Erythroblast (primary cell): Measurements from ENCODE around the gene GMEB2.

Experiments
- DNase-seq, 2 experiments: peaks; one replicate each; lab custom pipeline; 2025; lab: John Stamatoyannopoulos, UW
- GATA1 ChIP-seq: IDR thresholded peaks from 2 replicates; pipeline ENCODE4 v1.6.1; 2011; ENCODE audit warnings: low read depth, mild to moderate bottlenecking, control low read depth, low read length, moderate library complexity
- POLR2A ChIP-seq: IDR thresholded peaks from 2 replicates; pipeline ENCODE4 v1.6.1; 2011; ENCODE audit warnings: mild to moderate bottlenecking, low read length

GMEB2 gene

GRCh38 chr20:63558804-63559484 lies 68.0 kb downstream of the GMEB2 start:
- TF ChIP-seq POLR2A (no peak), GATA1 (no peak)
- DNase-seq, result no peak

- TF ChIP-seq POLR2A (no peak), GATA1 (no peak)
- no peak for DNase-seq
Observed at GRCh38 chr20:63557481-63557891, 69.4 kb downstream of the GMEB2 start.

- no peak for DNase-seq
- TF ChIP-seq GATA1, result no peak
Observed at GRCh38 chr20:63556873-63557478, 69.9 kb downstream of the GMEB2 start.

- no peak for DNase-seq
- TF ChIP-seq POLR2A, result no peak
- TF ChIP-seq GATA1, result no peak
Observed at GRCh38 chr20:63555661-63556381, 71.1 kb downstream of the GMEB2 start.

GRCh38 chr20:63554361-63555278 lies 72.3 kb downstream of the GMEB2 start:
- no peak for DNase-seq

GRCh38 chr20:63553933-63554290 lies 73.0 kb downstream of the GMEB2 start, which contains the start of gene FNDC11:
Gene FNDC11, plus strand, starts transcription at chr20:63554159. Its CDS starts 1,505 bp downstream, at chr20:63555664.
- no peak for TF ChIP-seq POLR2A
- no peak for TF ChIP-seq GATA1
- DNase-seq, result no peak

More at GRCh38 chr20:63554361-63555278, 72.3 kb downstream of the GMEB2 start:
- TF ChIP-seq POLR2A (no peak), GATA1 (no peak)

GRCh38 chr20:63553251-63553932 lies 73.5 kb downstream of the GMEB2 start:
- DNase-seq, result peak; percentile 80 to 86
- TF ChIP-seq GATA1 (no peak), POLR2A (no peak)

GRCh38 chr20:63552481-63553249 lies 74.2 kb downstream of the GMEB2 start:
- DNase-seq, result peak; percentile 23 to 40
- TF ChIP-seq GATA1 (no peak), POLR2A (no peak)

GRCh38 chr20:63551068-63551467 lies 75.8 kb downstream of the GMEB2 start:
- DNase-seq, result no peak
- TF ChIP-seq GATA1 (no peak), POLR2A (no peak)

- no peak for DNase-seq
- TF ChIP-seq GATA1 (no peak), POLR2A (no peak)
Observed at GRCh38 chr20:63549679-63550282, 77.1 kb downstream of the GMEB2 start.

- TF ChIP-seq POLR2A (no peak), GATA1 (no peak)
- DNase-seq, result no peak
Observed at GRCh38 chr20:63549019-63549418, 77.9 kb downstream of the GMEB2 start.

- DNase-seq, result no peak
- no peak for TF ChIP-seq GATA1
- TF ChIP-seq POLR2A, result no peak
Observed at GRCh38 chr20:63548542-63548941, 78.4 kb downstream of the GMEB2 start.
